ENCODE data around the gene SLC16A10. TPM values are rescaled to one million over a fixed set of nuclear protein-coding genes. Genes with fewer than 3 reads are reported as not detected.

The SLC16A10 gene
- total and polyA plus RNA-seq, 2 of the 13 experiments (the other 11 are each of a cell fraction or from before 2014, with no cell fraction given): 8.2 to 20.1 TPM

GRCh38 chr6:111087871-111088667 is 766 bp downstream of the SLC16A10 start (continued):
- TF ChIP-seq, protein P1, sequence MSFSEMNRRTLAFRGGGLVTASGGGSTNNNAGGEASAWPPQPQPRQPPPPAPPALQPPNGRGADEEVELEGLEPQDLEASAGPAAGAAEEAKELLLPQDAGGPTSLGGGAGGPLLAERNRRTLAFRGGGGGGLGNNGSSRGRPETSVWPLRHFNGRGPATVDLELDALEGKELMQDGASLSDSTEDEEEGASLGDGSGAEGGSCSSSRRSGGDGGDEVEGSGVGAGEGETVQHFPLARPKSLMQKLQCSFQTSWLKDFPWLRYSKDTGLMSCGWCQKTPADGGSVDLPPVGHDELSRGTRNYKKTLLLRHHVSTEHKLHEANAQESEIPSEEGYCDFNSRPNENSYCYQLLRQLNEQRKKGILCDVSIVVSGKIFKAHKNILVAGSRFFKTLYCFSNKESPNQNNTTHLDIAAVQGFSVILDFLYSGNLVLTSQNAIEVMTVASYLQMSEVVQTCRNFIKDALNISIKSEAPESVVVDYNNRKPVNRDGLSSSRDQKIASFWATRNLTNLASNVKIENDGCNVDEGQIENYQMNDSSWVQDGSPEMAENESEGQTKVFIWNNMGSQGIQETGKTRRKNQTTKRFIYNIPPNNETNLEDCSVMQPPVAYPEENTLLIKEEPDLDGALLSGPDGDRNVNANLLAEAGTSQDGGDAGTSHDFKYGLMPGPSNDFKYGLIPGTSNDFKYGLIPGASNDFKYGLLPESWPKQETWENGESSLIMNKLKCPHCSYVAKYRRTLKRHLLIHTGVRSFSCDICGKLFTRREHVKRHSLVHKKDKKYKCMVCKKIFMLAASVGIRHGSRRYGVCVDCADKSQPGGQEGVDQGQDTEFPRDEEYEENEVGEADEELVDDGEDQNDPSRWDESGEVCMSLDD (CRISPR knock-in tag; IDR thresholded peaks at IDR 0.05; ENCODE audit: borderline replicate concordance): peak; percentile 52; the same call in 1 of the 2 replicates
- TF ChIP-seq MAFK (conservative IDR thresholded peaks at IDR 0.05 in 1 of 2, IDR thresholded peaks at IDR 0.05 in 1 of 2; ENCODE audit: low read length in 2 of 2) (no peak), ZEB1 (IDR thresholded peaks at IDR 0.05; ENCODE audit: insufficient replicate concordance, low read depth) (peak; percentile 56), ASH2L (IDR thresholded peaks at IDR 0.05; ENCODE audit: insufficient read length, low read depth, low read length) (peak; percentile 49), NCOA5 (CRISPR knock-in tag; IDR thresholded peaks at IDR 0.05) (no peak), NBN (conservative IDR thresholded peaks at IDR 0.05) (no peak), XRCC5 (optimal IDR thresholded peaks at IDR 0.05; ENCODE audit: low read length) (peak; percentile 23), MAX (IDR thresholded peaks at IDR 0.05) (0 out of 2 replicates have a peak, but pooled peaks have one; percentile 12), TFAP4 (IDR thresholded peaks at IDR 0.05; ENCODE audit: borderline replicate concordance, low read depth) (no peak), ESRRA (CRISPR knock-in tag; IDR thresholded peaks at IDR 0.05; ENCODE audit: low read depth) (no peak), ZNF547 (CRISPR knock-in tag; IDR thresholded peaks at IDR 0.05) (0 out of 2 replicates have a peak, but pooled peaks have one; percentile 16), BCL3 (CRISPR knock-in tag; IDR thresholded peaks at IDR 0.05) (peak; percentile 31; the same call in 1 of the 2 replicates)
- TF ChIP-seq, protein P2, sequence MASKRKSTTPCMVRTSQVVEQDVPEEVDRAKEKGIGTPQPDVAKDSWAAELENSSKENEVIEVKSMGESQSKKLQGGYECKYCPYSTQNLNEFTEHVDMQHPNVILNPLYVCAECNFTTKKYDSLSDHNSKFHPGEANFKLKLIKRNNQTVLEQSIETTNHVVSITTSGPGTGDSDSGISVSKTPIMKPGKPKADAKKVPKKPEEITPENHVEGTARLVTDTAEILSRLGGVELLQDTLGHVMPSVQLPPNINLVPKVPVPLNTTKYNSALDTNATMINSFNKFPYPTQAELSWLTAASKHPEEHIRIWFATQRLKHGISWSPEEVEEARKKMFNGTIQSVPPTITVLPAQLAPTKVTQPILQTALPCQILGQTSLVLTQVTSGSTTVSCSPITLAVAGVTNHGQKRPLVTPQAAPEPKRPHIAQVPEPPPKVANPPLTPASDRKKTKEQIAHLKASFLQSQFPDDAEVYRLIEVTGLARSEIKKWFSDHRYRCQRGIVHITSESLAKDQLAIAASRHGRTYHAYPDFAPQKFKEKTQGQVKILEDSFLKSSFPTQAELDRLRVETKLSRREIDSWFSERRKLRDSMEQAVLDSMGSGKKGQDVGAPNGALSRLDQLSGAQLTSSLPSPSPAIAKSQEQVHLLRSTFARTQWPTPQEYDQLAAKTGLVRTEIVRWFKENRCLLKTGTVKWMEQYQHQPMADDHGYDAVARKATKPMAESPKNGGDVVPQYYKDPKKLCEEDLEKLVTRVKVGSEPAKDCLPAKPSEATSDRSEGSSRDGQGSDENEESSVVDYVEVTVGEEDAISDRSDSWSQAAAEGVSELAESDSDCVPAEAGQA (IDR thresholded peaks at IDR 0.05; ENCODE audit: low read depth): no peak
- TF ChIP-seq, protein P2 (CRISPR knock-in tag; IDR thresholded peaks at IDR 0.05; ENCODE audit: borderline replicate concordance): no peak
- TF ChIP-seq, protein P3, sequence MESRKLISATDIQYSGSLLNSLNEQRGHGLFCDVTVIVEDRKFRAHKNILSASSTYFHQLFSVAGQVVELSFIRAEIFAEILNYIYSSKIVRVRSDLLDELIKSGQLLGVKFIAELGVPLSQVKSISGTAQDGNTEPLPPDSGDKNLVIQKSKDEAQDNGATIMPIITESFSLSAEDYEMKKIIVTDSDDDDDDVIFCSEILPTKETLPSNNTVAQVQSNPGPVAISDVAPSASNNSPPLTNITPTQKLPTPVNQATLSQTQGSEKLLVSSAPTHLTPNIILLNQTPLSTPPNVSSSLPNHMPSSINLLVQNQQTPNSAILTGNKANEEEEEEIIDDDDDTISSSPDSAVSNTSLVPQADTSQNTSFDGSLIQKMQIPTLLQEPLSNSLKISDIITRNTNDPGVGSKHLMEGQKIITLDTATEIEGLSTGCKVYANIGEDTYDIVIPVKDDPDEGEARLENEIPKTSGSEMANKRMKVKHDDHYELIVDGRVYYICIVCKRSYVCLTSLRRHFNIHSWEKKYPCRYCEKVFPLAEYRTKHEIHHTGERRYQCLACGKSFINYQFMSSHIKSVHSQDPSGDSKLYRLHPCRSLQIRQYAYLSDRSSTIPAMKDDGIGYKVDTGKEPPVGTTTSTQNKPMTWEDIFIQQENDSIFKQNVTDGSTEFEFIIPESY (CRISPR knock-in tag; IDR thresholded peaks at IDR 0.05): no peak
